ENCODE data around the gene FANCC.
"Not testable (repeated sequence)": the region's sequence is repeated elsewhere in the genome, so short reads cannot be mapped to it uniquely, and the experiment has no call there.

The FANCC gene

DNA sequence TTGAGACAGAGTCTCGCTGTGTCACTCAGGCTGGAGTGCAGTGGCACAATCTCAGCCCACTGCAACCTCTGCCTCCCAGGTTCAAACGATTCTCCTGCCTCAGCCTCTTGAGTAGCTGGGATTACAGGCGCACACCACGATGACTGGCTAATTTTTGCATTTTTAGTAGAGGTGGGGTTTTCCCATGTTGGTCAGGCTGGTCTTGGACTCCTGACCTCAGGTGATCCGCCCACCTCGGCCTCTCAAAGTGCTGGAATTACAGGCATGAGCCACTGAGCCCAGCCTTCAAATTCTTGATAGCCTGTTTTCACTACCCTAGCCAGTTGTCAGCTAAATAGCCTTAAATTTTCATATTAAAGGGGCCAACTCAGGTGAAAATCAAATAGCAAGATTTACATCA is 11.6 kb upstream of the FANCC start:
- DNase-seq (ENCODE audit: low spot score), result not testable (repeated sequence)

DNA sequence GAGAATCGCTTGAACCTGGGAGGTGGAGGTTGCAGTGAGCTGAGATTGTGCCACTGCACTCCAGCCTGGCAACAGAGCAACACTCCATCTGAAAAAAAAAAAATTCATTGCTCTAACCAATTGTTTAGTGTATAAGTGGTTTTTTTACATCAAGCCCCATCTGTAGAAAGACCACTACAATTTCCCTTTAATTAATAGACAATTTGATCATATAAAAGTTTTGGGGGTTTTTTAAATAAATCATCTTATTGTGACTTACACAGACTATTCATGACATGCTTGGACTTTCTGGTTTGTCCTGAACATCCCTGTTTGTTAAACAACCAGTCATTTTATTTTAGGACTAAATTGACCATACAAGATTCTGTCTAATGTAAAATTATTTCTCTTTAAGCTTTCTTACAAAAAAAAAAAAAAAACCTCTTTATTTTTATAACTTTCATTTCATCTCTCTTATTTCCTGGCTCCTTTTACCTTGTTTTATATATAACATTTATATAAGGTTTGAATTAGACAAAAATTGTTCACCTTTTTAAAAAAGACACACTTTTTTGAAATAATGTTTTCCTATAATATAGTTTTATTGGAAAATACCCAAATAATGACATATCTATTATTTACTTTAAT is 9.8 kb upstream of the FANCC start:
- no peak for DNase-seq (ENCODE audit: low spot score)

GRCh38 chr9:95325221-95325620 is 7.7 kb upstream of the FANCC start:
- no peak for DNase-seq (ENCODE audit: low spot score)

GRCh38 chr9:95317893-95318211 is 343 bp upstream of the FANCC start:
- no peak for DNase-seq (ENCODE audit: low spot score)

DNA sequence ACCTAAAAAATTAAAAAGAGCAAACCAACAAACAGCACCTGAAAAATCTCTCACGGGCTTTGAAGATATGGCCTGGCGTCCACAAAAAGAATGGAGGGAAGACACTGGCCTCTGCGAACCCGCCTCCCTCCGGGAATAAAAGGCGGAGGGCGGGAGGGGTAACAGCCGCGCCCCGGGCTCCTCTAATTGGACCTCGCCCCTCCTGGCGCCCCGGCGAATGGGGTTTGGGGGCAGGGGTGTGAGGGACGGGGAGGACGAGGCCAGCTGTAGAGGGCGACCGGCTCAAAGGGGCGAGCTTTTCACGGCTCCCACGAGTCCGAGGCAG is 753 bp downstream of the FANCC start:
- DNase-seq (ENCODE audit: low spot score), result peak; percentile 22

- no peak for DNase-seq (ENCODE audit: low spot score)
Measured at GRCh38 chr9:95316274-95316673, 1.2 kb downstream of the FANCC start.

DNA sequence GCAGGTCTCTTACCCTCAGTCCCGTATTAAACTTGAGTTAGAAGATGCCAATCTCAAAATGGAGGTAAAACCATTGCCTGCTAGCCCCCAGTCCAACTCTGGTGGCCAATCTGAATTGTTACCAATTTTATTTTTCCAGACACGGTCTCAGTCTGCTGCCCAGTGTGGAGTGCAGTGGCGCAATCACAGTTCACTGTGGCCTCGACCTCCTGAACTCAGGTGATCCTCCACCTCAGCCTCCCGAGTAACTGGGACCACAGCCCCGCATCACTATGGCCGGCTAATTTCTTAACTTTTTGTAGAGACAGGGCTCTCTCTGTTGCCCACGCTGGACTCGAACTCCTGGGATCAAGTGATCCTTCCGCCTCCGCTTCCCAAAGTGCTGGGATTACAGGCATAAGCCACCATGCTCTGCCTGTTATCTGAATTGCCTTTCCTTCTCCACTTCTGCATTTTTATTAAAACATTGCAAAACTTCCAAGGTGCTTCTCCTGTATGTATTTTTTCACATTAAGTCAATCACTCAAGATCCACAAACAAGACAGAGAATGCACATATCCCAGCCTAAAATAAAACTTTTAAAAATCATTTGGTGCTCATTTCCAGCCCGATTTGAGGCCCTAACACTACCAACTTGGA is 2.3 kb downstream of the FANCC start:
- DNase-seq (ENCODE audit: low spot score), result no peak

DNA sequence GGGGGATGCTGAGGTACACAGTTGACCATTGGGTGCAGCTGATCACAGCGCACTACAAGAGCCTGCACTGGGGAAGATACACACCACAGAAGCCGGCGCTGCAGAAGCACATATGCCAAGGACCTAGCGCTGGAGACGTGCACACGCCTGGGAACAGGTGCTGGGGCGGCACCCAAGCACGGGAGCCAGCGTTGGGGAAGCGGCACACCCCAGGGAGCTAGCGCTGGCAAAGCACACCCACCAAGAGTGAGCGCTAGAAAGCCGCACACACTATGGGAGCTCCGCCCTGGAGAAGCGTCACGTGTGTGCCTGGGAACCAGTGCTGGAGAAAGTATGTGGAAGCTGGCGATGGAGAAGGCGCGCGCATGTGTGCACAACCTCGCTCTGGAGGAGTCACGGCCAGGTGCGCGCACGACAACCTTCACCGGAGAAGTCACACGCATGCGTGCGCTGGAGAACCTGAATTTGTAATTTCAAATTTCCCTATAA is 4.5 kb downstream of the FANCC start:
- no peak for DNase-seq (ENCODE audit: low spot score)

DNA sequence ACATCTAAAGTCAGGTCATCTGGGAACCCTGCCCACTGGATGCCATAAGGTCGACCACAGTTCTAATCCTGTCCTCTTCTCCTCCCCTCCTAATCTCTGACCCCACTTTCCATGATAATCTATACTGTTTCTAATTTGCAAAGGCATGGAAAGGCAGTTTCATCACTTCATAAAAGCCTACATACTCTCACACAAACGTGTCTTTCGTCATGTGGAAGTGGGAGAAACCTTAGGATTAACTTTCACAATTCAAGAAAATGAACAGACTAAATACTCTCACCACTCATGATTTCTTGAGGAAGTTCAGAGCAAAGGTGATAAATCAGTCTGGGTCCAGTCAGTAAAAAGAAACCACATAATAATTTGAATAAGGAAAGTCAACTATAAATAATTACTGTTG is 5.5 kb downstream of the FANCC start:
- no peak for DNase-seq (ENCODE audit: low spot score)

DNA sequence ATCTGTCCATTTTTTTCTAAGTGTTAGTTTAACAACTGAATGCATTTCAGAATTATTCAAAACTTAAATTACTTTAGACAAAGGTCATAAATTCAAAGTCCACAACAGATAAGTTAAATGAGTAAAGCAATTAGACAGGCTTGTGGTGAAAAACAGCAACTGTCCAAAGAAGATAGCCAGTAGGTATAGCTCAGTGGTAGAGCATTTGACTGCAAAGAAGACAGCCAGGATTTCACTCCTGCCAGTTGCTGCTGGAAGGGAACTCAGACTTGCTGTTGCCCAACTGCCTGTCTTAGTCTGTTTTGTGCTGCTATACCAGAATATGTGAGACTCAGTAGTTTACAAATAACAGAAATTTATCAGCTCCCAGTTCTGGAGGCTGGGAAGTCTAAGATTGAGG is 10.0 kb downstream of the FANCC start:
- no peak for DNase-seq (ENCODE audit: low spot score)

- DNase-seq (ENCODE audit: low spot score), result no peak
Measured at GRCh38 chr9:95306819-95307218, 10.7 kb downstream of the FANCC start.

DNA sequence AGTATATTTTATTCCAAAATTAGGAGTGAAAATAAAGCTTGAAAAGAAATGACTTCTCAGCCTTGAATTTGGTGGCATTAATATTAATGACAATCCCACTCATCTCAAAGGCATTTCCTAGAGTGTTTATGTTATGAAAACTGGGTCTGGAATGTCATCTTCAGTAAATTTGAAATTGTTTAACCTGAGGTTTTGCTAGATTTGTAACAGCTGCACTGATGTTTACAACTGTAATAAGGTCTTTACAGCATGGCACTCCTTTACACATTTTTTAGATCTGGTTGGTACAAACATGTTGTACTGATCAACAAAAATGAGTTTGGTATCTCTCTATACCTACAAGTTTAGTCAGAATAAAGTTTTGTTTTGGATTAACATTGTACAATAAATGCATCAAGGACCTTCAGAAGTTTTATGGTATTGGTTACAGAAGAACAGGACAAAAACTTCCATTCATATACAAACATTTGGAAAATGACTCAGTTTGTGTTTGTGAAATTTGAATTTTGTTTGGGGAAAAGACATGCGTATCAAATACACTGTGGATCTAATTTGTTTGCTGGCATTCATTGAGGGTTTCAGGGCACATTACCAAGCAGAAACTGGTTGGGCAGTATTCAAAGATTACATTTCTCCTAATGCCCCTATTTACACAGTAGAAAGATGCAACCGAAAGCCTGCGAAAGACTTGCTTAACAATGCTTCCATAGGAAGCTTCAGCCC is 11.6 kb downstream of the FANCC start:
- DNase-seq (ENCODE audit: low spot score), result no peak

- DNase-seq (ENCODE audit: low spot score), result no peak
Measured at GRCh38 chr9:95302479-95302878, 15.0 kb downstream of the FANCC start.

- DNase-seq (ENCODE audit: low spot score), result no peak
Measured at GRCh38 chr9:95297760-95298159, 19.7 kb downstream of the FANCC start.

- DNase-seq (ENCODE audit: low spot score), result no peak
Measured at GRCh38 chr9:95297316-95297715, 20.2 kb downstream of the FANCC start.

DNA sequence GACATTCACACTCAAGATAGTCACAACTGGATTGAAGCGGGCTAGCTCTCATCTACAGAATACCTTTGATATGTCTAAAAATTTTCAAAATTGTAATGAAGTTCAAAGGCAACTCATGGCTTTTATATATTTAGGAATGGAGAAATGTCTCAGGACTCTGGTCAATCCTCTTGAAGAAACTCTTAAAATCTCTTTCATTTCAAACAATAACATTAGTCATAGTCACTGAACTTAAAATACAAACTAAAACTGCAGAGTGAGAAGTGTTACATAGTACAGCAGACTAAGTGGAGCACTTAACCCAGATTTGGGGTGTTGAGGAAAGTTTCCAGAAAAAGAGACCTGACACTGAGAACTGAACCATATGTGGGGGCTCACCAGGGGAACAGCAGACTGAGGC is 20.7 kb downstream of the FANCC start:
- DNase-seq (ENCODE audit: low spot score), result no peak

- not testable (repeated sequence) for DNase-seq (ENCODE audit: low spot score)
Measured at GRCh38 chr9:95293296-95293695, 24.2 kb downstream of the FANCC start.

- no peak for DNase-seq (ENCODE audit: low spot score)
Measured at GRCh38 chr9:95292226-95292625, 25.3 kb downstream of the FANCC start.

DNA sequence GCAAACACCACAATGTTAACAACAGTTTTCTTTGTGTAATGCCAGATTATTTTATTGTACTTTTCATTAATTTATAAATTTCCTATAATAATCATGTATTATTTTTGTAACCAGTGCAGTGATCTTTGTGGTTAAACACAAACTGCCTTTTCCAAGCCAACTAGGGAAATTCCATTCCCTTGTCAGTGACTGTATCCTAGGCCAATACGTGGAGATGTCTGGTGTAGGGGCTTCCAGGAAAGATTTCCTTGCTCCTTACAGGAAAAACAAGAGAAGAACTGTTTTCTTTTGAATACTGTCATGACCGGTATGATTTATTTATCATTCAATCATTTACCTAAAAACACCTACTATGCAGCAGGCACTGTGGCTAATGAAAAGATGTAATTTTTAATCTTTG is 31.4 kb downstream of the FANCC start:
- DNase-seq (ENCODE audit: low spot score), result no peak

GRCh38 chr9:95285307-95285706 is 32.2 kb downstream of the FANCC start:
- no peak for DNase-seq (ENCODE audit: low spot score)

DNA sequence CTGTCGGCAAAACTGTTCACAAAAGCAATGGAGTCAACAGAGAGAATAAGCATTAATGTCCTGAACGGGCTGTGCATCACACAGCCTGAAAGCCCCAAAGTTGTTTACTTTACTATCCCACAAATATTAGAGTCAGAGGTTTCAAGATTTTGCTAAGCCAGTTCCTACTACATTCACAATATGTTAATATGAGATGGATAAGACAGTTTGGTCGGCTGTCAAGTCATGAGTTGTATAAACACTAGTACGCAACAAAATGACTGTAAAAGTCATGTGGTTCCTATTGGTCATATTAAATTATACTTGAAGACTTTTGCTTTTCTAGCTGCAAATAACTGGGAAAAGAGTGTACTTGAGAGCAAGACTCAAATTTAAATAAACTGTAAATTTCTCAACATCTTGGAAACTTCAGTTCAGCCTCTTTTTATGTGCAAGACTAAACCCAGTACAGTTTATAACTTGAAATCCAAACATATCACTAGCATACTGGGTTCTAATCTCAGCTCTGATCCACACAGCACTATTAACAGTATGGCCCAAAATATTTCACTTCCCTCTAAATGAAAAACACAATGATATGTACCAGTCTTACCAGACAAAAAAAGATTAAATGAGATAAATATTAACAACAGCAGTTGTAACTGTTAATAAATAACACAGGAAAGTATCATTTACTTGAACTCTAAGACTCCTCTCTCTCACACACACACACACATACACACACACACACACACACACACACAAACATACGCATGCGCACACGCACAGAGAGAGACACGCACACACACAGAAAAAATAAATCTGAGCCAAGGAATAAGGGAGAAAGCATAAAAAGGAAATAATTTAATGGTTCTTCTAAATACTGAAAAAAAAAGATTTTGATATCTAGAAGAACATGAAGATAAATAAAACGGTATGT is 33.1 kb downstream of the FANCC start:
- no peak for DNase-seq (ENCODE audit: low spot score)

GRCh38 chr9:95283673-95284072 is 33.8 kb downstream of the FANCC start:
- DNase-seq (ENCODE audit: low spot score), result no peak

DNA sequence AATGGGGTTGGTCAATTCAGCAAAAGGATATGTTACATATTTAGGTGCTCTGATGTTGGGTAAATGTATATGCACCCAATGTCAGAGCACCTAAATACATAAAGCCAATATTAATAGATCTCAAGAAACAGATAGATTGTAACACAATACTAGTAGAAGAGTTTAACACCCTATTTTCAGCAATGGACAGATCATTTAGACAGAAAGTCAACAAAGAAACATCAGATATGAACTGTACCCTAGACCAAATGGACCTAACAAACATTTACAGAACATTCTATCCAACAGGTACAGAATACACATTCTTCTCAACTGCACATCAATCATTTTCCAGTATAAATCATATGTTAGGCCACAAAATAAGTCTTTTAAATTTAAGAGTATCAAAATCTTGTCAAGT is 35.2 kb downstream of the FANCC start:
- no peak for DNase-seq (ENCODE audit: low spot score)

All from CD4-positive, alpha-beta T cell treated with Interleukin-15 for 4 hours (primary cell).